GM23338 (cell line): Measurements from ENCODE around the gene CDH4. TPM values are rescaled to one million over a fixed set of nuclear protein-coding genes. Genes with fewer than 3 reads are reported as not detected.

Experiments
- ATAC-seq: fragments of 200-7000 bp; cut with Tn5 transposase; 3 replicates; pipeline ENCODE4 v1.9.1; 2020
- DNase-seq: peaks from one replicate; pipeline ENCODE4 v3.0.0-alpha.2; 2015; ENCODE audit warnings: low spot score
- H2AFZ ChIP-seq: fragments of 200-600 bp; sonication (generic); 2 replicates; pipeline ENCODE4 v1.8.0; 2016; ENCODE audit warnings: antibody characterized with exemption, mild to moderate bottlenecking, moderate library complexity
- H3F3A ChIP-seq: fragments of 200-600 bp; sonication (generic); replicated peaks from 2 replicates; pipeline ENCODE4 v1.8.0; 2017; ENCODE audit warnings: antibody characterized with exemption, mixed run types, low read depth
- H3K27ac ChIP-seq: fragments of 200-600 bp; sonication (generic); 2 replicates; pipeline ENCODE4 v1.6.1; 2016; ENCODE audit warnings: low read depth
- H3K27me3 ChIP-seq: fragments of 200-600 bp; sonication (generic); 2 replicates; pipeline ENCODE4 v1.8.0; 2016; ENCODE audit warnings: mild to moderate bottlenecking, mixed run types, moderate library complexity; ENCODE audit not compliant: insufficient read depth
- H3K36me3 ChIP-seq: fragments of 200-600 bp; sonication (generic); 2 replicates; pipeline ENCODE4 v1.8.0; 2016; ENCODE audit warnings: mild to moderate bottlenecking; ENCODE audit not compliant: insufficient read depth
- H3K4me1 ChIP-seq: fragments of 200-600 bp; sonication (generic); 2 replicates; pipeline ENCODE4 v1.8.0; 2016; ENCODE audit warnings: mild to moderate bottlenecking, moderate library complexity; ENCODE audit not compliant: insufficient read depth
- H3K4me2 ChIP-seq: fragments of 200-600 bp; sonication (generic); 2 replicates; pipeline ENCODE4 v1.7.1; 2017; ENCODE audit warnings: mixed run types
- H3K4me3 ChIP-seq: fragments of 200-600 bp; sonication (generic); 2 replicates; pipeline ENCODE4 v1.6.1; 2016; ENCODE audit warnings: mixed run types
- H3K79me2 ChIP-seq: fragments of 200-600 bp; sonication (generic); replicated peaks from 2 replicates; pipeline ENCODE4 v1.8.0; 2017; ENCODE audit warnings: mild to moderate bottlenecking; ENCODE audit not compliant: insufficient read depth
- H3K9me2 ChIP-seq: fragments of 200-600 bp; sonication (generic); 2 replicates; pipeline ENCODE4 v1.8.0; 2017; ENCODE audit not compliant: insufficient read depth
- H4K20me1 ChIP-seq: fragments of 200-600 bp; sonication (generic); replicated peaks from 2 replicates; pipeline ENCODE4 v1.8.0; 2017; ENCODE audit warnings: mild to moderate bottlenecking; ENCODE audit not compliant: insufficient read depth
- H3K27ac Mint-ChIP-seq: 2 replicates; pipeline ENCODE4 v1.8.0; 2020; ENCODE audit warnings: inconsistent platforms, mild to moderate bottlenecking, moderate library complexity, mixed read lengths
- H3K27me3 Mint-ChIP-seq: 3 replicates; pipeline ENCODE4 v1.8.0; 2022; ENCODE audit warnings: low read depth, mild to moderate bottlenecking, moderate library complexity, mixed read lengths, inconsistent platforms; ENCODE audit not compliant: insufficient read depth, poor library complexity
- H3K36me3 Mint-ChIP-seq: 3 replicates; pipeline ENCODE4 v1.8.0; 2021; ENCODE audit warnings: low read depth, mild to moderate bottlenecking, inconsistent platforms, moderate library complexity, mixed read lengths
- H3K4me1 Mint-ChIP-seq: 3 replicates; pipeline ENCODE4 v1.8.0; 2020; ENCODE audit warnings: mild to moderate bottlenecking, inconsistent platforms, mixed read lengths
- H3K4me3 Mint-ChIP-seq: 3 replicates; pipeline ENCODE4 v1.8.0; 2021; ENCODE audit warnings: moderate library complexity, mild to moderate bottlenecking, inconsistent platforms, mixed read lengths
- H3K9me3 Mint-ChIP-seq: 3 replicates; pipeline ENCODE4 v1.8.0; 2020; ENCODE audit warnings: moderate library complexity, mild to moderate bottlenecking, inconsistent platforms, mixed read lengths
- CREB1 ChIP-seq: fragments of 250-450 bp; sonication (Bioruptor Pico); IDR thresholded peaks from 2 replicates; pipeline ENCODE4 v1.5.0; 2020; ENCODE audit warnings: low read depth, mild to moderate bottlenecking, moderate library complexity
- CTCF ChIP-seq, 2 experiments: fragments of 200-600 bp in 1 of 2; sonication (generic) in 1 of 2; conservative IDR thresholded peaks; 2 replicates each; pipeline versions ENCODE4 v1.5.1 to v1.6.1; 2016 to 2017; ENCODE audit warnings: antibody characterized with exemption in 2 of 2, low read depth in 2 of 2, mild to moderate bottlenecking in 2 of 2, moderate library complexity in 1 of 2
- EZH2 ChIP-seq: fragments of 200-600 bp; sonication (generic); IDR thresholded peaks from one replicate; pipeline ENCODE4 v1.8.0; 2017; ENCODE audit warnings: antibody characterized with exemption, mild to moderate bottlenecking, low read depth; ENCODE audit not compliant: unreplicated experiment
- JUNB ChIP-seq: IDR thresholded peaks from one replicate; pipeline ENCODE4 v1.6.1; 2016; ENCODE audit warnings: antibody characterized with exemption; ENCODE audit not compliant: unreplicated experiment
- NANOG ChIP-seq: IDR thresholded peaks from 2 replicates; pipeline ENCODE4 v1.6.1; 2016; ENCODE audit warnings: antibody characterized with exemption, borderline replicate concordance
- POLR2AphosphoS5 ChIP-seq: IDR thresholded peaks from 2 replicates; pipeline ENCODE4 v1.6.1; 2016; ENCODE audit warnings: antibody characterized with exemption, low read depth
- STAT1 ChIP-seq: IDR thresholded peaks from one replicate; pipeline ENCODE4 v1.6.1; 2016; ENCODE audit warnings: antibody characterized with exemption; ENCODE audit not compliant: unreplicated experiment
- ZNF331 ChIP-seq: fragments of 250-450 bp; sonication (Bioruptor Pico); IDR thresholded peaks from 2 replicates; pipeline ENCODE4 v1.5.0; 2020; ENCODE audit warnings: low read depth, mild to moderate bottlenecking, moderate library complexity
- polyA plus RNA-seq: library from polyadenylated mRNA; unstranded; fragments of >200 nt; fragmentation: Nextera tagmentation; extraction: Ambion mirVana; gene quantifications from 2 replicates; pipeline ENCODE4 v1.2.1, GENCODE V29; 2016
- total RNA-seq: library from RNA; depleted of rRNA; stranded (reverse); fragments of >200 nt; shearing (Covaris generic); gene quantifications from 2 replicates; pipeline ENCODE4 v1.2.3, GENCODE V29; 2014

CDH4 gene
- total and polyA plus RNA-seq, 2 experiments from 2014 or later = 1.2 to 4.2 TPM

- Histone ChIP-seq H3K27me3 (no peaks in the 10 kb centered on the region), H3K27ac (no peak overlapping the region), H3K9me2 (no peaks in the 10 kb centered on the region), H2AFZ (no peak overlapping the region), H3K36me3 (no peaks in the 10 kb centered on the region), H4K20me1 (no peaks in the 10 kb centered on the region), H3K4me1 (no peaks in the 10 kb centered on the region), H3K4me2 (no peak overlapping the region), H3K4me3 (no peak overlapping the region), H3F3A (no peaks in the 10 kb centered on the region), H3K79me2 (no peaks in the 10 kb centered on the region)
- DNase-seq = no peak
- Mint-ChIP-seq H3K9me3 (no peaks in the 10 kb centered on the region; the same call in 1 of the 3 replicates), H3K4me3 (no peak overlapping the region), H3K27me3 (peaks cover 11% of the 10 kb centered on the region), H3K27ac (no peak overlapping the region), H3K4me1 (peaks cover 16% of the 10 kb centered on the region), H3K36me3 (no peaks in the 10 kb centered on the region; the same call in 2 of the 3 replicates)
- no peak for ATAC-seq
- TF ChIP-seq STAT1 (no peak), CREB1 (CRISPR knock-in tag) (no peak), JUNB (no peak), POLR2AphosphoS5 (no peak), NANOG (no peak)
These were observed 43.2 kb downstream of the CDH4 start for GRCh38 chr20:61295249-61295648.

- no peaks in the 10 kb centered on the region for H3K27me3 ChIP-seq
- Mint-ChIP-seq H3K9me3 (no peaks in the 10 kb centered on the region; the same call in 1 of the 3 replicates), H3K4me1 (peaks cover 16% of the 10 kb centered on the region), H3K27me3 (peaks cover 13% of the 10 kb centered on the region), H3K4me3 (no peak overlapping the region), H3K36me3 (no peaks in the 10 kb centered on the region; the same call in 2 of the 3 replicates), H3K27ac (no peak overlapping the region)
- H3K36me3 ChIP-seq = no peaks in the 10 kb centered on the region
- no peaks in the 10 kb centered on the region for H3K79me2 ChIP-seq
- H3K27ac ChIP-seq = no peak overlapping the region
- no peaks in the 10 kb centered on the region for H3F3A ChIP-seq
- DNase-seq (no peak), ATAC-seq (peak; percentile 50)
- no peak for TF ChIP-seq EZH2
- TF ChIP-seq CREB1 (CRISPR knock-in tag) = no peak
- TF ChIP-seq ZNF331 (CRISPR knock-in tag) = no peak
- no peak for TF ChIP-seq NANOG
- TF ChIP-seq CTCF (conservative IDR thresholded peaks at IDR 0.05; ENCODE audit: low read depth in 2 of 2) = no peak; a peak in 1 of 4 replicates
- no peak for TF ChIP-seq POLR2AphosphoS5
- no peak for TF ChIP-seq STAT1
- H3K9me2 ChIP-seq = no peaks in the 10 kb centered on the region
- no peaks in the 10 kb centered on the region for H4K20me1 ChIP-seq
- no peak overlapping the region for H3K4me3 ChIP-seq
- H3K4me2 ChIP-seq = no peak overlapping the region
- H2AFZ ChIP-seq = no peak overlapping the region
- H3K4me1 ChIP-seq = no peaks in the 10 kb centered on the region
These were observed 43.9 kb downstream of the CDH4 start for GRCh38 chr20:61295682-61296628.
